ENCODE results near the gene GOLGA8J.
"Not testable (repeated sequence)": the region's sequence is repeated elsewhere in the genome, so short reads cannot be mapped to it uniquely, and the experiment has no call there.

The GOLGA8J gene

GRCh38 chr15:30082655-30083054 is at the start of gene GOLGA8J:
Gene GOLGA8J, plus strand, starts transcription at chr15:30082955. Its CDS starts 98 bp downstream, at chr15:30083053.
- not testable (repeated sequence) for DNase-seq

GRCh38 chr15:30033211-30033610 is 49.5 kb upstream of the GOLGA8J start:
- DNase-seq: no peak

GRCh38 chr15:30033763-30034162 is 49.0 kb upstream of the GOLGA8J start:
- no peak for DNase-seq

- DNase-seq: no peak
Observed at GRCh38 chr15:30036036-30036703, 46.6 kb upstream of the GOLGA8J start.

- DNase-seq: no peak
Observed at GRCh38 chr15:30038667-30039523, 43.9 kb upstream of the GOLGA8J start.

- DNase-seq: no peak
Observed at GRCh38 chr15:30041868-30042267, 40.9 kb upstream of the GOLGA8J start.

GRCh38 chr15:30042556-30042955 is 40.2 kb upstream of the GOLGA8J start:
- DNase-seq: no peak

GRCh38 chr15:30043211-30043655 is 39.5 kb upstream of the GOLGA8J start:
- no peak for DNase-seq

GRCh38 chr15:30044377-30044776 is 38.4 kb upstream of the GOLGA8J start:
- no peak for DNase-seq

GRCh38 chr15:30044826-30045225 is 37.9 kb upstream of the GOLGA8J start:
- not testable (repeated sequence) for DNase-seq

- DNase-seq: not testable (repeated sequence)
Observed at GRCh38 chr15:30045248-30046041, 37.3 kb upstream of the GOLGA8J start.

- no peak for DNase-seq
Observed at GRCh38 chr15:30046430-30046829, 36.3 kb upstream of the GOLGA8J start.

GRCh38 chr15:30055604-30056003 is 27.2 kb upstream of the GOLGA8J start:
- no peak for DNase-seq

- no peak for DNase-seq
Observed at GRCh38 chr15:30056166-30056565, 26.6 kb upstream of the GOLGA8J start.

GRCh38 chr15:30059771-30060170 is 23.0 kb upstream of the GOLGA8J start:
- no peak for DNase-seq

GRCh38 chr15:30062881-30063280 is 19.9 kb upstream of the GOLGA8J start:
- no peak for DNase-seq

GRCh38 chr15:30063835-30064546 is 18.8 kb upstream of the GOLGA8J start:
- no peak for DNase-seq

GRCh38 chr15:30065025-30065801 is 17.5 kb upstream of the GOLGA8J start:
- DNase-seq: no peak

GRCh38 chr15:30068326-30068725 is 14.4 kb upstream of the GOLGA8J start:
- no peak for DNase-seq

GRCh38 chr15:30072630-30073029 is 10.1 kb upstream of the GOLGA8J start:
- DNase-seq: no peak

- DNase-seq: no peak
Observed at GRCh38 chr15:30073915-30074314, 8.8 kb upstream of the GOLGA8J start.

GRCh38 chr15:30080816-30081215 is 1.9 kb upstream of the GOLGA8J start:
- not testable (repeated sequence) for DNase-seq
